ENCODE measurements around the gene PSMB10. TPM values are rescaled to one million over a fixed set of nuclear protein-coding genes. Genes with fewer than 3 reads are reported as not detected.

PSMB10 gene
- total RNA-seq, 1 donor from 2014 or later: 16.3 TPM

- DNase-seq (ENCODE audit: low read depth) (peak; percentile 33), FAIRE-seq (no peak)
- no peaks in the 10 kb centered on the region for H3K27me3 ChIP-seq (ENCODE audit: control insufficient read depth, insufficient read depth, low read length)
- H3K36me3 ChIP-seq (ENCODE audit: control insufficient read depth, insufficient read depth, low read length): peaks cover under 1% of the 10 kb centered on the region
- peak within 1 kb of the TSS; percentile 87 for H3K4me3 ChIP-seq (ENCODE audit: low read depth, low read length)
- TF ChIP-seq, protein P1, sequence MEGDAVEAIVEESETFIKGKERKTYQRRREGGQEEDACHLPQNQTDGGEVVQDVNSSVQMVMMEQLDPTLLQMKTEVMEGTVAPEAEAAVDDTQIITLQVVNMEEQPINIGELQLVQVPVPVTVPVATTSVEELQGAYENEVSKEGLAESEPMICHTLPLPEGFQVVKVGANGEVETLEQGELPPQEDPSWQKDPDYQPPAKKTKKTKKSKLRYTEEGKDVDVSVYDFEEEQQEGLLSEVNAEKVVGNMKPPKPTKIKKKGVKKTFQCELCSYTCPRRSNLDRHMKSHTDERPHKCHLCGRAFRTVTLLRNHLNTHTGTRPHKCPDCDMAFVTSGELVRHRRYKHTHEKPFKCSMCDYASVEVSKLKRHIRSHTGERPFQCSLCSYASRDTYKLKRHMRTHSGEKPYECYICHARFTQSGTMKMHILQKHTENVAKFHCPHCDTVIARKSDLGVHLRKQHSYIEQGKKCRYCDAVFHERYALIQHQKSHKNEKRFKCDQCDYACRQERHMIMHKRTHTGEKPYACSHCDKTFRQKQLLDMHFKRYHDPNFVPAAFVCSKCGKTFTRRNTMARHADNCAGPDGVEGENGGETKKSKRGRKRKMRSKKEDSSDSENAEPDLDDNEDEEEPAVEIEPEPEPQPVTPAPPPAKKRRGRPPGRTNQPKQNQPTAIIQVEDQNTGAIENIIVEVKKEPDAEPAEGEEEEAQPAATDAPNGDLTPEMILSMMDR (IDR thresholded peaks at IDR 0.05; ENCODE audit: insufficient read depth, low read length, severe bottlenecking): peak; percentile 9
Observed at GRCh38 chr16:67968400-67969253, 32.0 kb upstream of the PSMB10 start, which contains the start of gene SLC12A4. TSS of gene SLC12A4 (minus strand) at chr16:67968637. CDS start at chr16:67968553, 84 bp downstream.

DNA sequence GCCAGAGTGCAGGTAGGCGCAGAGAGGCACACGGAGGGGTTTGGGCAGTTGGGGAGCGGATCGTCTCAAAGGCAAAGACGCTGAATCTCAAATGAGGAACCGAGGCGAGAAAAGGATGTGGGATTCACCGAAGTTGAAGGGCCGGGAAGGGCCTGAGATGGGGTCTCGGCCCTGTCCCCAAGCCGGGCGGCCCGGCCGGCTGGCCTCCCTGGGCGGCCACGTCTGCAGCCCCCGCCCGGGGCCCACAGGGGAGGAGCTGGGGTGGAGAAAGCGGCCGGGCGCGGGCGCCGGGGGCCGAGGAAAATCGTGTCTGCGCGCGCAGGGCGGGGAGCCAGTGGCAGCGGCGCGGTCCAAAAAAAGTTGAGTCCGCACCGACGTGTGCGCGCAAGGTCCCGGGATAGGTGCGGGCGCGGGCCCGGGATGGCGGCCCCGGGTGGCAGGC, 31.3 kb upstream of the PSMB10 start:
- Histone ChIP-seq H3K36me3 (ENCODE audit: control insufficient read depth, insufficient read depth, low read length) (peaks cover 7% of the 10 kb centered on the region), H3K27me3 (ENCODE audit: control insufficient read depth, insufficient read depth, low read length) (no peaks in the 10 kb centered on the region), H3K4me3 (ENCODE audit: low read depth, low read length) (peak overlapping the region; percentile 87)
- TF ChIP-seq, protein P1 (IDR thresholded peaks at IDR 0.05; ENCODE audit: insufficient read depth, low read length, severe bottlenecking): no peak
- DNase-seq (ENCODE audit: low read depth): no peak
- FAIRE-seq: no peak

DNA sequence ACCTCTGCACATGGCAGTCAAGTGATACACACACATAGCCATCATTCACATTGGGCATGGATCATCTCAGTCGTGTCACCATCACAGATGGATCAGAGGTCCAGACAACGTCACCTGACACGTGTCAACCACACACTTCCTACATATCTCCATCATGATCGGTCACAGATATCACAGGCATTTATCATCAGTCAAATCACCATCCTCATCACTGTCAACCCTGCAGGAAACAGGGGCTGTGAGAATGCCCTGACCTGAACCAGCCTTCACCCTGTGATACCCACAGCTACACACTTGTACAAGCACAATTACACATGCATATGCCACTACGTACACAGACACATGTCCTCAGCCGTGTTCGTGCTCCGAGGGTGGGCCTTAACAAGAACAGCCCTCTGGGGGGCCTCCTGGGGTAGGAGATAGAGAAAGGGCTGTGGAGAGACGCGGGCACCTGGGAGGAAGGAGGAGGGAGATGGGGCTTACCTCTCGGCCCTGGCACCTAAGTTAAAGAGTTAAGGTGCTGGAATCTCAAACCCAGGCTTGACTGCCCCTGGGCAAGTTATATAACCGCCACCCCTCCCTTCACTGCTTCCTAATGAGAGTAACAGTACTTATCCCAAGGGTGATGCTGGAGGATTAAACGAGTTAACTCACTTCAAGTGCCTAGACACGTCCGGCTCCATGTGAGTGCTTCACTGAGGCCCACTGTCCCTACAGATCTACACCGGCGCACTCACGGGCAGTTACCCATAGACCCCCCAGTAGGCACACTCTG, 30.7 kb upstream of the PSMB10 start:
- DNase-seq (ENCODE audit: low read depth) (peak; percentile 45), FAIRE-seq (no peak)
- peaks cover 10% of the 10 kb centered on the region for H3K36me3 ChIP-seq (ENCODE audit: control insufficient read depth, insufficient read depth, low read length)
- H3K27me3 ChIP-seq (ENCODE audit: control insufficient read depth, insufficient read depth, low read length): no peaks in the 10 kb centered on the region
- TF ChIP-seq, protein P1 (IDR thresholded peaks at IDR 0.05; ENCODE audit: insufficient read depth, low read length, severe bottlenecking): no peak
- peak overlapping the region; percentile 87 for H3K4me3 ChIP-seq (ENCODE audit: low read depth, low read length)

GRCh38 chr16:67966549-67967182, 30.0 kb upstream of the PSMB10 start:
- no peak for FAIRE-seq
- H3K36me3 ChIP-seq (ENCODE audit: control insufficient read depth, insufficient read depth, low read length): peaks cover 10% of the 10 kb centered on the region
- peak; percentile 64 for DNase-seq (ENCODE audit: low read depth)

More at GRCh38 chr16:67966549-67967182, 30.0 kb upstream of the PSMB10 start:
- Histone ChIP-seq H3K27me3 (ENCODE audit: control insufficient read depth, insufficient read depth, low read length) (no peaks in the 10 kb centered on the region), H3K4me3 (ENCODE audit: low read depth, low read length) (peak overlapping the region; percentile 87)
- TF ChIP-seq, protein P1 (IDR thresholded peaks at IDR 0.05; ENCODE audit: insufficient read depth, low read length, severe bottlenecking): no peak
